Stimulated activated CD4-positive, alpha-beta T cell treated with anti-CD3 and anti-CD28 coated beads, Interleukin-15, amount 100 ng/mL, for 48 hours (primary cell): Measurements from ENCODE around the gene TEKT3.

Source experiments
- DNase-seq, 2 donors: peaks; one replicate each; pipeline ENCODE4 v3.0.0-alpha.2; 2020; ENCODE audit warnings: low read depth in 2 of 2

Gene TEKT3

DNA sequence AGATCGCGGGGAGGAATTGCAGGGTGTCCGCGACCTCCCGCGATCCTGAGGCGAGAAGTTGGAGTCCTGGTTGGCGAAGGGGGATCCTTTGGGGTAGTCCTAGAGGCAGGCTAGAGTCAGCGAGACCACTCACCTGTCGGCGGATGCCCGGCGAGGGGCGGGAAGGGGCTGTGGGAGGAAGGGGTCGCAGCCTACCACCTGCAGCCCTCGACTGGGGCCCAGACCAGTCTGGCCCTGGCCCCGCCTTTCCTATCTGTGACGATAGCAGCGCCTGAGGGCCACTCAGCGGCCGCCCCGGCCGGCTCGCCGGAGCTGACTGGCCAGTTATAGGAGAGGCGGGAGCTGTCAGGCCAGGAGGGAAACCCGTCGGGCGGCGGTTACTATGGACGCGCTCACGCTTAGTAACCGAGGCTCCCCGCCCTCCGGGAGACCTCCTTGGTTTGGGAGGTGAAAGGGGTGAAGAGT, at the start of gene TEKT3:
Gene TEKT3 (minus strand): TSS at position 213 of the 465 bp plus-strand sequence. CDS start 10,012 bp downstream, outside the sequence.
- DNase-seq, result no peak

DNA sequence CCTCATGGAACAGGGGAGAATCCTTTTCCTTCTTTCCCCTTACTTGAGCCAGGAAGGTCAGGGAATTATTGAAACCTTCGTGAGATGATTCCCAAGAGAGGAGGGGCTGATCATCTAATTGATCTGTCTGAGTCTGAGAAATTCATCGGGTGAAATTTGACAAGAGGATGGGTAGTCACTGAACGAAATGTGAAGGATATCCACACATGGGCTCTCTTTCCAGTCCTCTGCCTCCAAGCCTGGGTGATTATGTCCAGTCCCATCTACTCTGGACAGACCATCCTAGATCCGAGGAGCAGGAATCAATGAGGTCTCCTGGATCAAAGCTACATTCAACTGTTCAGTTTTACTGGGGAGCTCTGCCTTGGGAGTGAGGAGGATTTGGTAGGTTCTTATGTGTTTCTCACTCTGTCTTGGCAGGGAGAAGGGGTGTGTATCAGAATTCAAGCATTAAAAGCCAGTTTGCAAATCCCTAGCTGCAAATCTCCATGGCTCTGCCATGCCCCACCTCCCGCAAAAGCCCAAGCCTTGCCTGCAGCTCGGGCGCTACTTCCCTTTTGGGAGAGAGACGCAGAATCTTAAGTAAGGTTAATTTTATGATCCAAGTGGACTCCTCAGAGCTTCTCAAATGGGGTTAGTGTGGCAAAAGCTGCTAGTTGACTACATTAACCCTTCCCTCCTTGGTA, 47.1 kb upstream of the TEKT3 start:
- no peak for DNase-seq

DNA sequence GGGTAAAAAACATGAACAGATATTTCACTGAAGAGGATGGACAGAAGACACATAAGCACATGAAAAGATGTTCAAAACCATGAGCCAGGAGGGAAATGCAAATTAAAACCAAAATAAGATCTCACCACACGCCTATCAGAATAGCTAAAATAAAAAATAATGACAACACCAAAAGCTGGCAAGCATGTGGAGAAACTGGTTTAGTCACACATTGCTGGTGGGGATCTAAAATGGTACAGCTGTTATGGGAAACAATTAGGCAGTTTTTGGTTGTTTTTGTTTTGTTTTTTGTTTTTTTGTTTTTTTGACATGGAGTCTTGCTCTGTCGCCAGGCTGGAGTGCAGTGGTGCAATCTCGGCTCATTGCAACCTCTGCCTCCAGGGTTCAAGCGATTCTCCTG, 44.7 kb upstream of the TEKT3 start:
- no peak for DNase-seq

DNA sequence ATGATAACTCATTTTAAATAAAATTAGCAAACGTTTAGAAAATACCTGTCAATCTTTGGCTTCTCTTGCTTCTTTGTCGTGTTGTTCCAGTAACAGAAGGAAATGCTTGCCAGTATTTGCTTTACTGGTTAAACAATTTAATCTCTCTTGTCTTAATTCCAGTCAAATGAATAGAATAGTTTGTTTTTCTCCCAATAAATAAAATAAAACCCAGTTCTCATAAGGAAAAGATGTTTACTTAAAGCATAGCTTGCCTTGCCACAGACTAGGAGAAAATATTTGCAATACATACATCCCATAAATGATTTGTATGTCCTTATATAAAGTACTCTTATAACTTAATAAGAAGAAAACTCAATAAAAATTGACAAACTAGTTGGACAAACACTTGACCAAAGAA, 43.9 kb upstream of the TEKT3 start:
- no peak for DNase-seq

DNA sequence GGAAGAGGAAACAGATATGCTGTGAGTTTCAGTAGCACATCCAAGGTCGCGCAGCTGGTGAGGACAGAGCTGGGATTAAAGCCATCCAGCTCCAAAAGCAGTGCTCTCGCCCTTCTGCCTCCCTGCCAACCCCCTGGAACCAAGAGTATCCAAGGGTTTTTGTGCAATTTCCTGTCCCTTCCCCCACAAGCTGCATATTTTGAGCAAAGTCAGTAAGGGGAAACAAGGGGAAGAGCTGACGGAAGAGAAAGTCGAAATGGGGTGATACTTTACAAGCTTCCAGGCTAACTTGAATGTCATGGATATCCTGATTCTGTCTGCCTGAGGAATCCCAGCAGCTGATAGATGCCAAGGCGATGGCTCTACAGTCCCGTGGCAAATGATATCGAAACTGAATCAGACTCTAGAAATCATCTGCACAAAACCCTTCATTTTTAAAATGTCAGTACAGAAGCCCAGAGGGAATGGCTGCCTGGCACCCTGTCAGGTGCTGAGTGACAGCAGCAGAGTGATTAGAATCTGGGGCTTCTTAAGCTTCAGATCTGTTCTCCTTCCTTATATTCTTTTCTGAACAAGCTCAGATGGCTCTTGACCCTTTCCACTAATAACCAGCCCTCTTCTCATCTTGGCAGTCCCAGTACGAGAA, 42.9 kb upstream of the TEKT3 start:
- DNase-seq, result no peak

DNA sequence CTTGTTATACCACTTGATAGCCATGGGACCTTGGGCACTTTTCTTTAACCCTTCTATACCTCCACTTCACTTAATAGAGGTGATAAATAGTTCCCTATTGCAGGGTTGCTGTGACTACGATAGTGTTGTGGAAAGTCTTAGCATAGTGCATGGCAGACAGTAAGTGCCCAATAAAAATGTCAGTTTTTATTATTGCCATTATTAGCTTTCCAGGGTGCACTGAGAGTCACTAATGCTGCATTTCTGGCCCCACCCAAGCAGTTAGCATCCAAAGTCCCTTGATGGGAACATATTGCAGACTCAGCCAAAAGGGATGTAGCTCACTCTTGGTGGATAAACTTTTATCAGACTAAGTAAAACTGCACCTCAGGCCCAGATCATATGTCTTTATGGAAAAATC, 41.5 kb upstream of the TEKT3 start:
- DNase-seq, result no peak

DNA sequence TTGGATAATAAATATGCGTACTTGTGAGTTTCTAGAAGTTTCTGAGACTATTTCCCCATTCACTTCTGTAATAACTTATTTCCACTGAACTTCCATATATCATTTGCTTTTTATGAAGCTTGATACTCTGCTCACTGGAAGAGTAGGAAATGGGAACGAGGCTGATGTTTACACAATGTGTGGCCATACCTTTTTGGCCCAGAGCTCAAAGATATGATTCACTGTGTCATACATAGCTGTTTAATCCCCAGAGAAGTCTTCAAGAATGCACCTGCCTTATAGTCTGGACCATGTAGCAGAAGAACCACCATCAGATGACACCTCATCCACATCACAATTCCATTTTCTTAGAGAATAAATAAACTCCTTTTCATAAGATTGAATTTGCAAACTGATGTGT, 40.3 kb upstream of the TEKT3 start:
- no peak for DNase-seq

DNA sequence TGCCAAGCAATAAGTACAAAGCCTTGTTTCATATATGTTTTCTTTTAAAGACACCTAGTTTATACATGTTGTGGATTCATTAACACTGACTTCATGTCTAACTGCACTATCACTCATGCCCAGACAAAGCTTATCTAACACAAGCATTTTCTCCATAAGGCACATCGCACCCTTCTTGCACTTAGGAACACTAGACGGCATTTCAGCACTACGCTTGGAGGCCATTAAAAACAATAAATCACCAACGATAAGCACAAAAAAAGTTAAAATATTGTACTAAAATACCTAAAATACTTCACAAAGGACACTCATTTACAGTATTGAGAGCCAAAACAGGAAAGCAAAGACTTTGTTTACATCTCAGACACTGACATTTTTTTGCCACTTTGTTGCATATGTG, 39.0 kb upstream of the TEKT3 start:
- no peak for DNase-seq

DNA sequence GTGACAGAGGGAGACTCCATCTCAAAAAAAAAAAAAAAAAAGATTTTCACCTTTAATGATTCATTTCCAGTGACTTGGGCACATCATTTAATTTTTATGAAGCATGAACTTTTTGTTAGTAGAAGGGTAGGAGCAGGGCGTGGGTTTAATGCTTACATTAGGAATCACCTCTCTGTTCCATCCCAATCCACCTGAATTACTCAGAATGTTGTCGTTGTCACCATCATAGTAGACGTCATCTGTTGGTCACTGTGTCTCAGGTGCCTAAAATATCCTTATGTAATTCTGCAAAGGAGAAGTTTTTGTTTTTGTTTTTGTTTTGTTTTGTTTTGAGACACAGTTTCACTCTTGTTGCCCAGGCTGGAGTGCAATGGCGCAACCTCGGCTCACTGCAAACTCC, 38.3 kb upstream of the TEKT3 start:
- DNase-seq, result no peak

DNA sequence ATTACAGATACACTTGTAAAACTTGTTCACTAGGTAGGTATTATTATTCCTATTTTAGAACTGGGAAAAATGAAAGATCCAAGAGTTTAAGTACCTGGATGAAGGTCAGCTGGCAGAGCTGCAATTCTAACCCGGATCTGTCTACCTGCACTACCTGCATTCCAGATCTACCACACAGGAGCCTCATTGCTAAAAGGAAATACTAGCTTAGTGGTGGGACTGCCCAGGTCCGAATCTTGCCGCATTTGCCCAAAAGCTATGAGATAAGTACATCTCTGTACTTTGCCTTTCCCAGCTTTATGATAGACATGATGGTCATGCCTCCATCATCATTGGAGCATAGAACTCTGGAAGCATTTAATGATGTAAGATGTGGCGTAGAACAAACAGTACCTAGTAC, 36.8 kb upstream of the TEKT3 start:
- no peak for DNase-seq

DNA sequence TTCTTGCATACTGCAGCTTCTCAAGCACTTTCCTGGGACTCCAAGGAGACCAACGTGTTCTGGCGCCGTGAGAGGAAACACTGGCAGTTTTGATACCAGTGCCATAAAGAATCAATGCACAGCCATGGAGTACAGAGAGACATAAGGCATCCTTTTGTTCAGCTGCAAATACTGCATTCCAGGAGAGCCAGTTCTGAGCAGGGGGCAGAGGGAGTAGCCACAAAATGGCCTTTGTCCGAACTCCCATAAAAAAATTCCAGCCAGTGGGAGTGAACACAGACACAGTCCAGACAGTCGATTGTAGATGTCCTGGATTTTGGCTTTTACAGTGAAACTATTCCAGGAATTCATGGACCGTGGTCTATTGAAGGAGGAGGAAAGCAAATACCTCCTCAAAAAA, 36.2 kb upstream of the TEKT3 start:
- DNase-seq, result no peak

DNA sequence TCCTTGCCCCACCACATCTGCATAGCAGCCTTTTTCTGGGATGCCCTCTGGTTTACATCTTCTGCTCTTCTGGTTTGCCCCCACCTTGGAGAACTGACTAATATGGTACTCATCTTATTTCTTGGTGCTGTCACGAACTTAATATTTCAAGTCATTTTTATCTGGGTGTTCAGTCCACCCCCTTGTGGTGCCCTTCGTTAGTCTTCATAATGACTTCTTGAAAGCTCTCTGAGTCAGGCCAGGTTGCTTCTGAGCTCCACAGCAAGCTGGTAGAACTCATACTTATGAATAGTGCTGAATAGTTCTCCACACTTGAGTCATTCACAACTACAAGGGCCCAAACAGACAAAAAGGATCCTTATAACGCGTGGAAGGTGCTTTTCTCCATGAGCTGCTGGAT, 35.8 kb upstream of the TEKT3 start:
- no peak for DNase-seq

DNA sequence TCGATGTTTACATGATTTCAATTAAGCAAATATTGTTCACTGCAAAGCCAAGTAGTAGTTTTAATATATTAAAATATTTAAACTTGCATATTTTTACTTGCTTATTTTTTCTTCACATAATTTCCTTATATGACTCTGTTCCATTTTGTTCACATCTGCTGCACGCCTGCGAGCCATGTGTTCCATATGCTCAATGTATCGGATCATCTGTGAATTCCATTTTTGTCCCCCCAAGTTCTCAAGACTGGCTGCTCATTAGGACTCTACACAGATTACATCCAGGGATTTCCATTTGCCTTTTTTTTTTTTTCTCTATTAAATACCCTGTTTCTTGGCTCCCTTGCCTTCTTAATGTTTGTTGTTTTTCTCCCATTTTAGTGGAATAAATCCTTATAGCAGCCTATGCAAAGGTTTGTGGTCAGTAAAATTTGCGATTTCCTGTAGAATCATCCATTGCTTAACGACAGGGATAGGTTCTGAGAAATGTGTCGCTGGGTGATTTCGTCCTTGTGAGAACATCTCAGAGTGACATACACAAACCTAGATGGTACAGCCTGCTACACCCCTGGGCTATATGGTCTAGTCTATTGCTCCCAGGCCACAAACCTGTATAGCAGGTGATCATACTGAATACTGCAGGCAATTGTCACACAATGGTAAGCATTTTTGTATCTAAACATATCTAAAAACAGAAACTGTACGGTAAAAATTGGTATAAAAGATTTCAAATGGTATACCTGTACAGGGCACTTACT, 30.2 kb upstream of the TEKT3 start:
- no peak for DNase-seq

DNA sequence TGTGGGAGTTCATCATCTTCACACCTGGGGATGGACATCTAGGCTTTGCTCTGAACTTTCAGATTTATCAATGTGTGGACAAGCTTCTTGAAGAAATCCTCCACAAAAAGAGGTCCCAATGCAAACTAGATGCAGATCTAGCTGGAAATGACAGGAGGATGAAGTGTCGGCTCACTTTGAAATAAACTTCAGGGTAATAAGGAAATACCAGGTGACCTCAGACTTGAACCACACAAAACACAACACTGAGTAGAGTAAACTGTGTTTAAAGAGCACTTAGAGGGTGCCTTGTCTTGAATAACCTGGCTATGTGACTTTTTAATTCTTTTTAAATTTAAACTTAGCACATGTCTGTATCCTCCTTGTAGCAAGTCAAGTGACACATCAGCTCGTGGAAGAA, 27.2 kb upstream of the TEKT3 start:
- DNase-seq, result no peak

DNA sequence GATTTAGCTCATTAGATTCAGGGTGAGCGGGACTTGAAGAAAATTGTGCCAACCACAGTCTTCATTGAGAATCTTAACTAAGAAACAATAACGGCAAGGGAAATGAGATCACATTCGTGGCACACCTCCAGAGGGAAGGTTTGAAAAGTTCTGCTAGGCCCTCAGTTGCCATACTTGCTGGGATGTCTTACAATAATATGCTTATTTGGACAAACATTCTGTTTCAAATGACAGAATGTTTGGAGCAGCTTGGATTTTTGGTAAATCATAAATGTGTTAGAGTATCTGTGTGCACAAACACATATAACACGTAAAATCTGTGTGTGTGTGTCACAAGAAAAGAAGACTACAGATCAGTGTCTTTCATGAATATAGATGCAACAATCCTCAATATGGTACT, 24.6 kb upstream of the TEKT3 start:
- DNase-seq, result no peak

DNA sequence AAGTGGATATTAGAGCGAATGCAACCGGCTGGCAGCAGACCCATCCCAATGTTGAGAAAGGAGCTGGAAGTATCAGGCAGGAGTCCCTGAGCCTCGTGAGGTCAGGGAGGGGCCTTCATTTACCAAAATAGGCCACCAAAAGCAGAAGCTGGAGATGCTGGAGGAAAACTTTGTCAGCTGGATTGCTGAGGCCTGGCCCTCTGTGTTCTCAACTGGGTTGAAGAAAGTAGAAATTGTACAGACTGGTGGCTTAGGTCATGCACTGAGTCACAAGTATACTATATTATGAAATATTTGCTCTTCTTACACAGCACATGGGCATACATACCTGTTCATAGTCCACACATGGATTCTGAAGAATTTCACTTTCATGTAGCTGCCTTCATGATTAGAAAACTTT, 23.2 kb upstream of the TEKT3 start:
- no peak for DNase-seq

DNA sequence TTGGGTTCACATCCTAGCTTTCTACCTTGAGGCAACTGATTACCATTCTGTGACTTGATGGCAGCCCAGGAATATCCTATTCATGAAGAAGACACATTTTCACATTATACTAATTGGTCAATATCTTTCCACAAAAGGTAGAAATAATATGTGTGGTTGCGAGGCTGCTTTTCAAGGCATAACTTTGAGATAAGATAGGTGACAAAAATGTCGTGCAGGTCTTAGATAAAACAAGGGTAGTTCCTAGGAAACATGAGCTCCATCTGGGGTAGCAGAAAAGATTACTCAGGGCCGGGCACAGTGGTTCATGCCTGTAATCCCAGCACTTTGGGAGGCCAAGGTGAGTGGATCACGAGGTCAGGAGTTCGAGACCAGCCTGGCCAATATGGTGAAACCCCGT, 22.3 kb upstream of the TEKT3 start:
- DNase-seq, result no peak

DNA sequence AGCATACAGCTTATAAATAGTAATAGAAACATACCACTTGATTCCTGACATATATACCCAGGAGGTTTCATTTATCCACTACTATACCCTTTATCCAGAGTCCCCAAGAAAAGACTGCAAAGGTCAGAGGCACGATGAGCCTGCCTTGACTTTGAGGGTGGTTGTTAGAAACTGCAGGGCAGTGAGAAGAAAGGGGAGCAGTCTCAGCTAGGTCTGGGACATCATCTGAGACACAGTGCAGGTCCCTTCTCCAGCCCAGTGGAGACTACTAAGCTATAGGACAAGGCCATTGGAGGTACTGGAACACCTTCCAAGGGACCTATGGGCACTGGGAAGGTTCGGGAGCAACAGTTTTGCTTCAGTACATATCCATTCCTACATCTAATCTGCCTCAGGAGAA, 20.2 kb upstream of the TEKT3 start:
- no peak for DNase-seq

DNA sequence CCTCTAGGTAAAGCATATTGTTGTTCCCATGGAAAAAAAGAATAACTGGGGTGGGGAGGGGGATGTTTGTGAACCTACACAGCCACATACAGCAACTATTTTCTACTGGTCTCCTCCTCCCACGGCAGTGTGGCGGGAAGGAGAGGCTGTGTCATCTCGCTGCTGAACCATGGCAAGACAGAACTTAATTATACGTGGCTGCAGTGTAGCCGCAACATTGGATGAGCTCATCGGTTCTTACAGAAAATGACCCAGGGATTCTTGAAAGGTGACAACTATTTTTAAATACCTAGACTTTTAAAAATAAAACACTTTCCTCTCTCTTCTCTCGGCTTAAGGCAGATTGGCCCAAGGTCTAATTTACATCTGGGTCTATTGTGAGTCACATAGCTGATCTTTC, 19.8 kb upstream of the TEKT3 start:
- no peak for DNase-seq

DNA sequence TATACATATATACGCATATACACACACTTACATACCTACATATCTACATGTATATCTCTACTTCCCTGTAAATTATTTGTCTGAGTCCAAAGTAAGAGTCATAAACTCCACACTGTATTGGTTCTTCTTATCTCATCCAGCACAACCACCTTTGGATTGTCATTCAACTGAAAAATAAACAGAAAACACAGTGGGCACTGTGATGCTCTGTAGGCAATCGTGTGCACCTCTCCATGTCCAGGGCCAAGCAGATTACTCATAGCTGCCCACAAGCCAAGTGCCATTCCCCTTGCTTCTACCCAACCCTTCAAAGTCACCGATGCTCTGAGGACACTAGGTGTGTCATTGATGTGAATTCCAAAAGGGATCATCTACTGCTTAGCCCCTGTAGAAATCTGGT, 12.9 kb upstream of the TEKT3 start:
- DNase-seq, result no peak

DNA sequence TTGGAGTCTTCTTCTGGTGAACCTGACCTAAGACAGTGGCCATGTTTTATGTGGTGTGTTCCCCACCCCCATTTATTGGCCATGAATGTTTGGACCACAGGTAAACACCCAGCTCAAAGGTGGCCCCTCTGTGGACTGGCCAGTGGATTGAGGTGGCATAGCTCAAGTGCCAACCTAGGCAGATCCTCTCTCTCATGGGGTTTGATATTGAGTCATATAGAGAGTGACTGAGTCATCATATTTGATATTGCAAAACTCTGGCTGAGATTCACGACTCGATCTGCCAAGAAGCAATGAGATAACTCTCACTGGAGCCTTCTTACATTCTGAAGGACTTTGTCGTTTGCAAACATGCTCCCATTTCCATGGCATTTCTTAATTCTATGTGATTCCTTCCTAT, 10.5 kb upstream of the TEKT3 start:
- DNase-seq, result no peak

DNA sequence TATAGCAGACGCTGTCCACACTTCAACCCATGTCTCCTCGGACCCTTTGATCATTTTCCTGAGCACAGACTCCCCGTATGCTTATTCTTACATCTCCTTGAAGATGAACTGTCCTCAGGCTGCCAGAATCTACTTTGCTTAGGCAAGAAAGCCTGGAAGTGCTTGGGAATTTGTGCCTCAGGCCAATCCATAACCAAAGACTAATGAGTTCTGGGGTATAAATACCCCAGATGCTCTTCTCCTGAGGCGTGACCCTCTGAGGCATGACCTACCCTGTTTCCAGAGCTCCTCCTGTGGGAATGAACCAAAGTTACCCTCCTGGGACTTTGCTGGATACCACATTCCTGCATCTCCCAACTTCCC, 10.1 kb upstream of the TEKT3 start:
- DNase-seq, result no peak

DNA sequence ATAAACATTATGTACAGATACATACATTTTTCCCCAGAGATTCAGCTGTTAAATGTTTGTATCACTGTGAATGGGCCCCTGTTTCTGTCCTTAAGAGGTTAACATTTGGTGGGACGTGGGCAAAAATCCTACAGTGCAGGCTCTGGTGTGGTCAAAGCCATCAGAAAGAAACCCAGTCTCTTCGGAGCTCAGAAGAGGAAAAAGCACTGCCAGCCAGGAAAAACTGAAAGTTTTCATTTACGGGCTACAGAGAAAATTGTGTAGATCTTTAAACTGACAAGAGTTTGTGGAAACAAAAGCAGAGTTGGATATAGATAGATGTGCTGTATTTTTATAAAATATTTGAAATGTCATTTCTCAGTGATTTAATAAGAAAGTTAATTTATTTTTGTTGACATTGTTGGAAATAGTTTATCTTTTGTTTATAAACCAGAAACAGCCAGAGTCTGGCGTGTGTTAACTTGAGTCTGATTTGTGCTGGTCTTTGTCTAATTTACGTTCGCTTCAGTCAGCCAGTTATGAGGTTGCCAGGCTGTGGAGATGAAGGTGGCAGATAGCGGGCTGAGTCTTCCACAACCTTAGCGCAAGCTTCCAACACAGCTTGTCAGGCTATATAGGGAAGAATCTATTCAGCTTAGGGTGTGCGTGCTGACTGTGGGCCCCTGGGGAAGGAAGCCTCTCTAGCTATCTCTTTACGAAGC, 9.5 kb upstream of the TEKT3 start:
- DNase-seq, result no peak
